Vagina (tissue), 2 donors: ENCODE measurements around the gene KCNMB4.

ENCODE experiments used
- CTCF ChIP-seq, 3 experiments: fragments of 450-650 bp in 2 of 3; fragments of 200-600 bp in 1 of 3; sonication (generic) in 1 of 3; IDR thresholded peaks; one replicate each; pipeline ENCODE4 v1.5.1; 2017 to 2019; ENCODE audit warnings: antibody characterized with exemption in 3 of 3, mild to moderate bottlenecking in 2 of 3, moderate library complexity in 2 of 3
- POLR2A ChIP-seq, 2 donors: fragments of 450-650 bp; IDR thresholded peaks; one replicate each; pipeline ENCODE4 v1.6.1; 2017; ENCODE audit warnings: antibody characterized with exemption in 2 of 2, mild to moderate bottlenecking in 2 of 2, moderate library complexity in 2 of 2
- POLR2AphosphoS5 ChIP-seq, 2 donors: sonication (generic); formaldehyde crosslinking; IDR thresholded peaks; one replicate each; pipeline ENCODE4 v1.9.0; 2017; ENCODE audit warnings: antibody characterized with exemption in 2 of 2, mild to moderate bottlenecking in 2 of 2, low read depth in 1 of 2; ENCODE audit not compliant: insufficient read depth in 1 of 2

- TF ChIP-seq POLR2A (IDR thresholded peaks at IDR 0.05) (no peak), CTCF (IDR thresholded peaks at IDR 0.05) (no peak), POLR2AphosphoS5 (IDR thresholded peaks at IDR 0.05; ENCODE audit: insufficient read depth in 1 of 2, low read depth in 1 of 2) (no peak)
Measured at GRCh38 chr12:70359458-70360197, 6.5 kb upstream of the KCNMB4 start.
